ENCODE results near the gene CDKN2AIP. TPM values are rescaled to one million over a fixed set of nuclear protein-coding genes. Genes with fewer than 3 reads are reported as not detected.
"Not testable (repeated sequence)": the region's sequence is repeated elsewhere in the genome, so short reads cannot be mapped to it uniquely, and the experiment has no call there.

Gene CDKN2AIP
- polyA plus RNA-seq, 1 experiment: 9.4 TPM

GRCh38 chr4:183469936-183470335 lies 25.5 kb downstream of the CDKN2AIP start:
- ChIA-PET POLR2A (no interaction called here), CTCF (interaction anchor here (0.9 to 3.4 kb wide), 6 partner anchors 9 to 133 kb away, joined by 3 to 14 read pairs (median 4); no protein-coding TSS in a partner anchor)
- no peak for TF ChIP-seq CTCF (IDR thresholded peaks at IDR 0.05; ENCODE audit: insufficient read depth, low read depth, low read length)
- Histone ChIP-seq H3K4me3 (ENCODE audit: low read depth, low read length) (no peak overlapping the region), H3K36me3 (ENCODE audit: control insufficient read depth, insufficient read depth, low read length) (no peaks in the 10 kb centered on the region), H3K27me3 (ENCODE audit: control insufficient read depth, insufficient read depth, low read length) (no peaks in the 10 kb centered on the region)
- no peak for DNase-seq (ENCODE audit: low read depth)

GRCh38 chr4:183470821-183471220 lies 26.4 kb downstream of the CDKN2AIP start:
- Histone ChIP-seq H3K27me3 (ENCODE audit: control insufficient read depth, insufficient read depth, low read length) (no peaks in the 10 kb centered on the region), H3K4me3 (ENCODE audit: low read depth, low read length) (no peak overlapping the region), H3K36me3 (ENCODE audit: control insufficient read depth, insufficient read depth, low read length) (no peaks in the 10 kb centered on the region)
- TF ChIP-seq CTCF (IDR thresholded peaks at IDR 0.05; ENCODE audit: insufficient read depth, low read depth, low read length): no peak
- no peak for DNase-seq (ENCODE audit: low read depth)
- POLR2A ChIA-PET: no interaction called here
- CTCF ChIA-PET: interaction anchor here (2.9 to 3.4 kb wide), 2 partner anchors 8 to 130 kb away, joined by 10 to 14 read pairs; no protein-coding TSS in a partner anchor

GRCh38 chr4:183471946-183472708 lies 27.7 kb downstream of the CDKN2AIP start:
- POLR2A ChIA-PET: no interaction called here
- Histone ChIP-seq H3K36me3 (ENCODE audit: control insufficient read depth, insufficient read depth, low read length) (no peaks in the 10 kb centered on the region), H3K4me3 (ENCODE audit: low read depth, low read length) (no peak overlapping the region), H3K27me3 (ENCODE audit: control insufficient read depth, insufficient read depth, low read length) (no peaks in the 10 kb centered on the region)
- peak; percentile 81 for TF ChIP-seq CTCF (IDR thresholded peaks at IDR 0.05; ENCODE audit: insufficient read depth, low read depth, low read length)
- CTCF ChIA-PET: interaction anchor here (0.6 to 3.4 kb wide), 4 partner anchors 23 to 635 kb away, joined by 3 to 14 read pairs (median 3); no protein-coding TSS in a partner anchor
- DNase-seq (ENCODE audit: low read depth): no peak

- ChIA-PET POLR2A (interaction anchor here (0.7 kb wide), 1 partner anchor 250 kb away, joined by 5 read pairs; no protein-coding TSS in a partner anchor), CTCF (interaction anchor here (0.6 to 1.8 kb wide), 5 partner anchors 9 to 163 kb away, joined by 3 to 10 read pairs (median 6); no protein-coding TSS in a partner anchor)
- Histone ChIP-seq H3K36me3 (ENCODE audit: control insufficient read depth, insufficient read depth, low read length) (no peaks in the 10 kb centered on the region), H3K4me3 (ENCODE audit: low read depth, low read length) (no peak overlapping the region), H3K27me3 (ENCODE audit: control insufficient read depth, insufficient read depth, low read length) (no peaks in the 10 kb centered on the region)
- DNase-seq (ENCODE audit: low read depth): no peak
- no peak for TF ChIP-seq CTCF (IDR thresholded peaks at IDR 0.05; ENCODE audit: insufficient read depth, low read depth, low read length)
Measured at GRCh38 chr4:183478123-183478522, 33.7 kb downstream of the CDKN2AIP start.

- no peak overlapping the region for H3K4me3 ChIP-seq (ENCODE audit: low read depth, low read length)
- H3K27me3 ChIP-seq (ENCODE audit: control insufficient read depth, insufficient read depth, low read length): no peaks in the 10 kb centered on the region
- H3K36me3 ChIP-seq (ENCODE audit: control insufficient read depth, insufficient read depth, low read length): no peaks in the 10 kb centered on the region
- DNase-seq (ENCODE audit: low read depth): no peak
- ChIA-PET POLR2A (no interaction called here), CTCF (interaction anchor here (1.4 to 1.8 kb wide), 3 partner anchors 10 to 125 kb away, joined by 6 to 10 read pairs (median 8); no protein-coding TSS in a partner anchor)
- TF ChIP-seq CTCF (IDR thresholded peaks at IDR 0.05; ENCODE audit: insufficient read depth, low read depth, low read length): no peak
Measured at GRCh38 chr4:183478926-183479325, 34.5 kb downstream of the CDKN2AIP start.

GRCh38 chr4:183482515-183483095 lies 38.2 kb downstream of the CDKN2AIP start:
- CTCF ChIA-PET; POLR2A ChIA-PET; H3K4me3 ChIP-seq (ENCODE audit: low read depth, low read length); H3K36me3 ChIP-seq (ENCODE audit: control insufficient read depth, insufficient read depth, low read length); DNase-seq (ENCODE audit: low read depth); H3K27me3 ChIP-seq (ENCODE audit: control insufficient read depth, insufficient read depth, low read length): not testable (repeated sequence)

Data from BJ (cell line).